Measurements from ENCODE around the gene EARS2. TPM values are rescaled to one million over a fixed set of nuclear protein-coding genes. Genes with fewer than 3 reads are reported as not detected.

The EARS2 gene
- total RNA-seq, 4 donors from 2014 or later, result 15.2 to 32.7 (median 24.6) TPM

DNA sequence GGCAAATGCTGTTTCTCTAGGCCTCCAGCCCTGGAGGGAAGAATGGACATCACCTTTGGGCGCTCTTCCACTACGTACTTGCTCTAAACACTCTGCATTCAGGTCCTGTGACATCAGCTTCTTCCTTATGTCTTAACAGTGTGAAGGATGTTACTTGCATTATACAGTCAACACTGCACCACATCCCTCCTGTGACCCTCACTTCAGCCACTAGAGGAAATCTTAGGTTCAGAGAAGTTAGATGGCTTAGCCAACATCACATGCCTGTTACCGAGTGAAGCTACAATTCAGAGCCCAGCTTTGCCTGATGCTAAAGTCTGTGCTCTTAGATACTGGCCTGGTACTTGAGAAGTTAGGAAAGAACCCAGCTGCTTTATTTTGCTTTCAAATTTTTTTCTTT is 18.7 kb upstream of the EARS2 start:
- Histone ChIP-seq H3K27me3 (no peaks in the 10 kb centered on the region), H3K4me1 (no peaks in the 10 kb centered on the region), H3K9me3 (no peaks in the 10 kb centered on the region), H3K4me3 (no peak overlapping the region), H3K36me3 (peaks cover 0 to 98% (median 18%) of the 10 kb centered on the region in 3 donors), H3K27ac (no peak overlapping the region)
- intact Hi-C loops (cut with DNase I), result no loop called here
- TF ChIP-seq POLR2A (IDR thresholded peaks at IDR 0.05), result no peak
- TF ChIP-seq, protein P1, sequence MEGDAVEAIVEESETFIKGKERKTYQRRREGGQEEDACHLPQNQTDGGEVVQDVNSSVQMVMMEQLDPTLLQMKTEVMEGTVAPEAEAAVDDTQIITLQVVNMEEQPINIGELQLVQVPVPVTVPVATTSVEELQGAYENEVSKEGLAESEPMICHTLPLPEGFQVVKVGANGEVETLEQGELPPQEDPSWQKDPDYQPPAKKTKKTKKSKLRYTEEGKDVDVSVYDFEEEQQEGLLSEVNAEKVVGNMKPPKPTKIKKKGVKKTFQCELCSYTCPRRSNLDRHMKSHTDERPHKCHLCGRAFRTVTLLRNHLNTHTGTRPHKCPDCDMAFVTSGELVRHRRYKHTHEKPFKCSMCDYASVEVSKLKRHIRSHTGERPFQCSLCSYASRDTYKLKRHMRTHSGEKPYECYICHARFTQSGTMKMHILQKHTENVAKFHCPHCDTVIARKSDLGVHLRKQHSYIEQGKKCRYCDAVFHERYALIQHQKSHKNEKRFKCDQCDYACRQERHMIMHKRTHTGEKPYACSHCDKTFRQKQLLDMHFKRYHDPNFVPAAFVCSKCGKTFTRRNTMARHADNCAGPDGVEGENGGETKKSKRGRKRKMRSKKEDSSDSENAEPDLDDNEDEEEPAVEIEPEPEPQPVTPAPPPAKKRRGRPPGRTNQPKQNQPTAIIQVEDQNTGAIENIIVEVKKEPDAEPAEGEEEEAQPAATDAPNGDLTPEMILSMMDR (IDR thresholded peaks at IDR 0.05), result no peak
- WGBS, 2 donors, result 84 to 93% methylated on average over 3 of the region's 3 CpGs
- DNase-seq, result no peak

DNA sequence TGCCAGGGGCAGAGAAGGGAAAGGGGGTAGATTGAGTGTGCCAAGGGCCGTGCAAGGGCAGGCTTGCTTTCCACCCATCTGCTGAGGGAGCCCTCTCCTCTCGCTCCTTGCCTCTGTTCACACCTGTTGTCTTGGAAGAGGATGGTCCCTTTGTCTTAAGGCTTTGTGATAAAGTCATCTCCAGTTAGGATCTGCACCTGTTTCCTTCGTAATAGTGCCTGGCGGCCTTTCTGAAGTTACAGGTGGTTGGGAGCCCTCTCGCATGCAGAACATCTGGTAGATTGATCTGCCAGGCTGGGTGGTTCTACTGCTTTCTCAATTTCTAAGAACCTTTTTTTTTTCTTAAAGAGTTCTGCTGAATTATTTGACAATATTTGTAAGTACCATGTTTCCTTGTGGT is 16.7 kb upstream of the EARS2 start:
- Histone ChIP-seq H3K27me3 (no peaks in the 10 kb centered on the region), H3K36me3 (peaks cover 0 to 98% (median 17%) of the 10 kb centered on the region in 3 donors), H3K4me1 (no peaks in the 10 kb centered on the region), H3K27ac (no peak overlapping the region), H3K9me3 (no peaks in the 10 kb centered on the region), H3K4me3 (no peak overlapping the region)
- WGBS, 2 donors, result 73 to 91% methylated on average over 5 of the region's 5 CpGs
- no peak for DNase-seq
- TF ChIP-seq, protein P1 (IDR thresholded peaks at IDR 0.05), result no peak
- no peak for TF ChIP-seq POLR2A (IDR thresholded peaks at IDR 0.05)
- intact Hi-C loops (cut with DNase I), result no loop called here

- intact Hi-C loops (cut with DNase I), result no loop called here
- DNase-seq, result no peak
- WGBS, 2 donors, result 88 to 92% methylated on average over 9 of the region's 9 CpGs
- no peaks in the 10 kb centered on the region for H3K9me3 ChIP-seq
- no peak overlapping the region for H3K27ac ChIP-seq
- H3K4me3 ChIP-seq, result no peak overlapping the region
- H3K36me3 ChIP-seq, result peaks cover 5 to 99% (median 22%) of the 10 kb centered on the region in 3 donors
- TF ChIP-seq, protein P1 (IDR thresholded peaks at IDR 0.05), result no peak
- no peak for TF ChIP-seq POLR2A (IDR thresholded peaks at IDR 0.05)
- no peaks in the 10 kb centered on the region for H3K4me1 ChIP-seq
- H3K27me3 ChIP-seq, result no peaks in the 10 kb centered on the region
Observed at GRCh38 chr16:23572394-23572793, 15.2 kb upstream of the EARS2 start.

- intact Hi-C loops (cut with DNase I), result no loop called here
- DNase-seq, result no peak
- Histone ChIP-seq H3K4me1 (no peaks in the 10 kb centered on the region), H3K4me3 (no peak overlapping the region), H3K9me3 (no peaks in the 10 kb centered on the region), H3K27me3 (no peaks in the 10 kb centered on the region), H3K27ac (no peak overlapping the region), H3K36me3 (peaks cover 9 to 99% (median 27%) of the 10 kb centered on the region in 3 donors)
- TF ChIP-seq POLR2A (IDR thresholded peaks at IDR 0.05), result no peak
- TF ChIP-seq, protein P1 (IDR thresholded peaks at IDR 0.05), result no peak
- 91 to 94% methylated on average over 5 of the region's 5 CpGs for WGBS, 2 donors
Observed at GRCh38 chr16:23571895-23572294, 14.7 kb upstream of the EARS2 start.

GRCh38 chr16:23570992-23571632 is 14.0 kb upstream of the EARS2 start:
- WGBS, 2 donors, result 72 to 84% methylated on average over 7 to 8 of the region's 8 CpGs
- intact Hi-C loops (cut with DNase I), result no loop called here
- H3K36me3 ChIP-seq, result peaks cover 15 to 100% (median 30%) of the 10 kb centered on the region in 3 donors

More at GRCh38 chr16:23570992-23571632, 14.0 kb upstream of the EARS2 start:
- DNase-seq, result no peak
- no peak overlapping the region for H3K27ac ChIP-seq
- no peak for TF ChIP-seq POLR2A (IDR thresholded peaks at IDR 0.05)
- TF ChIP-seq, protein P1 (IDR thresholded peaks at IDR 0.05), result no peak
- no peak overlapping the region for H3K4me3 ChIP-seq
- no peaks in the 10 kb centered on the region for H3K4me1 ChIP-seq
- no peaks in the 10 kb centered on the region for H3K27me3 ChIP-seq
- no peaks in the 10 kb centered on the region for H3K9me3 ChIP-seq
